Mucosa of descending colon (tissue), 3 donors: ENCODE data around the gene CYP27B1. TPM values are rescaled to one million over a fixed set of nuclear protein-coding genes. Genes with fewer than 3 reads are reported as not detected.
A peak's percentile ranks its signal among the peaks of the same experiment; 100 is the strongest.

Experiments used
- ATAC-seq: fragments of 200-7000 bp; cut with Tn5 transposase; one replicate; pipeline ENCODE4 v1.9.1; 2020; ENCODE audit warnings: mild to moderate bottlenecking, moderate library complexity
- DNase-seq, 3 donors: peaks; one replicate each; pipeline ENCODE4 v3.0.0-alpha.2; 2020
- H3K36me3 ChIP-seq: fragments of 200-600 bp; one replicate; pipeline ENCODE4 v1.8.0; 2021; ENCODE audit warnings: low read depth, mild to moderate bottlenecking
- H3K4me1 ChIP-seq: fragments of 200-600 bp; one replicate; pipeline ENCODE4 v1.8.0; 2021; ENCODE audit warnings: low read depth, mild to moderate bottlenecking
- H3K4me3 ChIP-seq: fragments of 200-600 bp; one replicate; pipeline ENCODE4 v1.8.0; 2021; ENCODE audit warnings: mild to moderate bottlenecking
- H3K9me3 ChIP-seq: fragments of 200-600 bp; one replicate; pipeline ENCODE4 v1.8.0; 2021; ENCODE audit warnings: mild to moderate bottlenecking
- intact Hi-C, 2 donors: fragments of 100-400 bp; cut with DNase I in 1 of 2; cut with micrococcal nuclease in 1 of 2; formaldehyde crosslinking; loops; one replicate each; pipeline versions ENCODE4 v1.11.0 to v1.11.1; 2022; cut with DNase I, micrococcal nuclease
- total RNA-seq, 3 donors: library from RNA; stranded (reverse); fragmentation: NEBNext Ultra II Directional in 2 of 3; extraction: Animal tissue kit (Norgen Biotek cat#: 25700) in 2 of 3; gene quantifications; one replicate each; pipeline versions ENCODE4 v1.2.1 to v1.2.4, GENCODE V29; 2021 to 2023
- TF ChIP-seq, protein P1 (sequence below): fragments of 200-600 bp; IDR thresholded peaks from one replicate; pipeline ENCODE4 v1.8.0; 2022; ENCODE audit warnings: antibody characterized with exemption, mild to moderate bottlenecking
- donor health status: DM: no; HTN: no; CAD: no; lungs with moderate emphysema.
- donor health status: DM: no; HTN: no; CAD: no.
- donor health status: DM: no; HTN: yes; CAD: no.

The CYP27B1 gene
- total RNA-seq, 3 donors from 2014 or later, result 1.2 to 2.1 (median 1.4) TPM

DNA sequence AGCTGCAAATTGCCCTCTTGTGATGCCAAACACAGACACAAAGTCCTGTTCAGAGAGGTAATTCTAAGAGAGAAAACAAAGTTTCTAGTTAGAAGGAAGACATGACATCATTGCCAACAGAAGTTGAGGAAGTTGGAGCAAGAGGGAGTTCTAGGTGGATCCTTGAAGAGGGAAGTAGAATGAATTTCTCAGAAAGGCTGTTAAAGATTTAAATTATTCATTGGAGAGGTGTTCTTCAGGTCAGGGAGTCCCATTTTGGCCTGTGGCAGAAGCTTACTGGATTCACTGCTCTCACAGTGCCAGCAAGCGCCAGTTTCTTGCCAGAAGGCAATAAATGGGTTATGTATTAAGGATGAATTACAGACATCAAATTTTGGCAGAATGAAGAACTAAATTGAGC is 31.1 kb upstream of the CYP27B1 start:
- intact Hi-C loops, result no loop called here
- H3K4me3 ChIP-seq, result no peak overlapping the region
- no peaks in the 10 kb centered on the region for H3K4me1 ChIP-seq
- DNase-seq, result no peak
- ATAC-seq, result peak; percentile 64
- no peaks in the 10 kb centered on the region for H3K9me3 ChIP-seq
- H3K36me3 ChIP-seq, result no peaks in the 10 kb centered on the region
- TF ChIP-seq, protein P1, sequence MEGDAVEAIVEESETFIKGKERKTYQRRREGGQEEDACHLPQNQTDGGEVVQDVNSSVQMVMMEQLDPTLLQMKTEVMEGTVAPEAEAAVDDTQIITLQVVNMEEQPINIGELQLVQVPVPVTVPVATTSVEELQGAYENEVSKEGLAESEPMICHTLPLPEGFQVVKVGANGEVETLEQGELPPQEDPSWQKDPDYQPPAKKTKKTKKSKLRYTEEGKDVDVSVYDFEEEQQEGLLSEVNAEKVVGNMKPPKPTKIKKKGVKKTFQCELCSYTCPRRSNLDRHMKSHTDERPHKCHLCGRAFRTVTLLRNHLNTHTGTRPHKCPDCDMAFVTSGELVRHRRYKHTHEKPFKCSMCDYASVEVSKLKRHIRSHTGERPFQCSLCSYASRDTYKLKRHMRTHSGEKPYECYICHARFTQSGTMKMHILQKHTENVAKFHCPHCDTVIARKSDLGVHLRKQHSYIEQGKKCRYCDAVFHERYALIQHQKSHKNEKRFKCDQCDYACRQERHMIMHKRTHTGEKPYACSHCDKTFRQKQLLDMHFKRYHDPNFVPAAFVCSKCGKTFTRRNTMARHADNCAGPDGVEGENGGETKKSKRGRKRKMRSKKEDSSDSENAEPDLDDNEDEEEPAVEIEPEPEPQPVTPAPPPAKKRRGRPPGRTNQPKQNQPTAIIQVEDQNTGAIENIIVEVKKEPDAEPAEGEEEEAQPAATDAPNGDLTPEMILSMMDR, result no peak

DNA sequence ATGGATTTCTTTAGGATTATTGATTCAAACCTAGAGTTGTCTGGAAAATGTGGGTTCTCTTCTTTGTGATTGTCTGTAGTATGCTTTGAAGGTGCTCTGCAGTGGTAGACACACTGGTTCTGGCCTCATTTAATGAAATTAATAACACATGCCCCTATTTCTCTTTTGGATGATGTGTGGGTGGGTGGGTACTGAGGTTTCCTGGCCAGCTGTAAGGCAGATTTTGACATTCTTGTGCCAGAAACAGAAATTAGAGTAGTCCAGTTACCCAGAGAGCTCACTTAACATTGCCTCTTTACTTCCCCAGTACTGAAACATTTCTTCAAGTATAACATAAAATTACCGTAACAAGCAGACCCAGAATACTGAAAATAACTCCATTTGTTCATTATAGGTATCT is 30.1 kb upstream of the CYP27B1 start:
- no peak for ATAC-seq

DNA sequence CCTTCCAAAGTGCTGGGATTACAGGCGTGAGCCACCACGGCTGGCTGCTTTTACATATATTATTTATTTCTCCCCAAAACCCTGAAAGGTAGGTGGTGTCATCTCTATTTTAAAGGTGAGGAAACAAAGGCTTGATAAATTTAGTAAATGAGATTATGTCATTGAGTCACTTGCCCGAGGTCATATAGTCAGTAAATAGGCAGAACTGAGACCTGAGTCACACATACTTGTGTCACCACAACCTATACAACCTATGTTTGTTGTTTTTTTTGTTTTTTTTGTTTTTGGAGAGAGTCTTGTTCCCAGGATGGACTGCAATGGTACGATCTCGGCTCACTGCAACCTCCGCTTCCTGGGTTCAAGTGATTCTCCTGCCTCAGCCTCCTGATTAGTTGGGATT is 28.5 kb upstream of the CYP27B1 start:
- Histone ChIP-seq H3K4me1 (no peaks in the 10 kb centered on the region), H3K4me3 (no peak overlapping the region), H3K36me3 (peaks cover 6% of the 10 kb centered on the region), H3K9me3 (no peaks in the 10 kb centered on the region)
- TF ChIP-seq, protein P1, result no peak
- intact Hi-C loops, result no loop called here
- DNase-seq (no peak), ATAC-seq (no peak)

More for the DNA sequence above, 30.1 kb upstream of the CYP27B1 start:
- no peak overlapping the region for H3K4me3 ChIP-seq
- no peaks in the 10 kb centered on the region for H3K9me3 ChIP-seq
- intact Hi-C loops, result no loop called here
- no peaks in the 10 kb centered on the region for H3K4me1 ChIP-seq
- peaks cover under 1% of the 10 kb centered on the region for H3K36me3 ChIP-seq
- DNase-seq, result no peak
- TF ChIP-seq, protein P1, result no peak

DNA sequence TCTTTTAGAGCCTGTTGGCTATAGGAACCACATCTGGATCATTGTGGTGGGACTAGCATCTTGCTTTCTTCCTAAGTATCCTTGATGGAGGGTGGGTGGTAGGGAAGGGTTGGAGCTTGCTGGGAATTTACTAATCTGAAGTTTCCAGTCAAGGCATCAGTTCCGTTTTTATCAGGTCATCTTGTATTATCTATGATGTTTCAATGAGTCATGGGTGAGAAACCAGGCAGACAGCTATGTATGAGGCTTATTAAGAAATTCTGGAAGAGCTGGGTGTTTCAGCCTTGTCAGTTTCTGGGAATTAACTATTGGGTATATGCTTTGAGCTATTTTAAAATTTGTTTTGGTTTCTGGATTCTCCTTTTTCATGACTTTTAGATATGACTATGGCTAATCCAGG is 27.0 kb upstream of the CYP27B1 start:
- DNase-seq (no peak), ATAC-seq (no peak)
- peaks cover 6% of the 10 kb centered on the region for H3K36me3 ChIP-seq
- TF ChIP-seq, protein P1, result no peak
- H3K4me3 ChIP-seq, result no peak overlapping the region
- no peaks in the 10 kb centered on the region for H3K4me1 ChIP-seq
- H3K9me3 ChIP-seq, result no peaks in the 10 kb centered on the region
- intact Hi-C loops, result no loop called here

DNA sequence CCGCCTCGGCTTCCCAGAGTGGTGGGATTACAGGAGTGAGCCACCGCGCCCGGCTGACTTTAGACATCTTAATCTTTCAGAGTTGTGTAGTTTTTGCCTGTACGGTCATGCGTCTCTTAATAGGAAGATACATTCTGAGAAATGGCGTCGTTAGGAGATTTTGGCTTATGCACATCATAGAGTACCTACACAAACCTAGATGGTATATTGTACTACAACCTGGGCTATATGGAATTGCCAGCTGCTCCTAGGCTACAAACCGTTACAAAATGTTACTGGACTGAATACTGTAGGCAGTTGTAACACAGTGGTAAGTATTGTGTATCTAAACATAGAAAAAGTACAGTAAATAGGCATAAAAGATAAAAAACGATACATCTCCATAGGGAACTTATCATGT is 17.0 kb upstream of the CYP27B1 start:
- ATAC-seq, result no peak
- intact Hi-C loops, result no loop called here
- Histone ChIP-seq H3K4me1 (peaks cover 10% of the 10 kb centered on the region), H3K36me3 (peaks cover 10% of the 10 kb centered on the region), H3K4me3 (no peak overlapping the region), H3K9me3 (no peaks in the 10 kb centered on the region)
- no peak for DNase-seq
- TF ChIP-seq, protein P1, result no peak

DNA sequence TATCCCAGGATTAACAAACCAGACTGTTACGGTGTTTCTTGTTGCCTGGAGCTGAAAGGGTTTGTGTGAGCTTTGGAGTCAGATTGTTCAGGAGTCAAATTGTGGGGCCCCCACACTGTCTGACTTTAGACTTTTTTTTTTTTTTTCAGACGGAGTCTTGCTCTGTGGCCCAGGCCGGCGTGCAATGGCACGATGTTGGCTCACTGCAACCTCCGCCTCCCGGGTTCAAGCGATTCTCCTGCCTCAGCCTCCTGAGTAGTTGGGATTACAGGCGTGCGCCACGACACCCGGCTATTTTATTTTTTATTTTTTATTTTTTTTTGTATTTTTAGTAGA is 16.6 kb upstream of the CYP27B1 start:
- TF ChIP-seq, protein P1, result no peak
- DNase-seq, result no peak
- intact Hi-C loops, result no loop called here
- Histone ChIP-seq H3K4me1 (peaks cover 10% of the 10 kb centered on the region), H3K4me3 (peak overlapping the region; percentile 75), H3K9me3 (no peaks in the 10 kb centered on the region), H3K36me3 (peaks cover 10% of the 10 kb centered on the region)
- no peak for ATAC-seq
